Measurements from ENCODE around the gene EPB41L1.

GRCh38 chr20:36182604-36183154, 28.1 kb downstream of the EPB41L1 start:
- TF ChIP-seq CTCF (optimal IDR thresholded peaks at IDR 0.05 in 1 of 3, IDR thresholded peaks at IDR 0.05 in 1 of 3, conservative IDR thresholded peaks at IDR 0.05 in 1 of 3; ENCODE audit: extremely low read depth in 1 of 3, insufficient read depth in 2 of 3, low read length in 3 of 3) (no peak), EZH2 (IDR thresholded peaks at IDR 0.05; ENCODE audit: low read length) (no peak)
